HepG2 (cell line): ENCODE results near the gene BPIFB2. TPM values are rescaled to one million over a fixed set of nuclear protein-coding genes. Genes with fewer than 3 reads are reported as not detected.
A peak's percentile ranks its signal among the peaks of the same experiment; 100 is the strongest.

Experiments
- ELF4 ChIP-seq: sonication (generic); formaldehyde crosslinking; IDR thresholded peaks from 2 replicates; pipeline ENCODE4 v1.5.0; 2020; ENCODE audit warnings: missing genetic modification reagents, mild to moderate bottlenecking, moderate library complexity, borderline replicate concordance
- HNRNPLL ChIP-seq: fragments of 200-400 bp; formaldehyde crosslinking; IDR thresholded peaks from 2 replicates; pipeline ENCODE4 v1.6.1; 2017; ENCODE audit warnings: mild to moderate bottlenecking, low read depth, low read length; ENCODE audit not compliant: poor library complexity, severe bottlenecking
- IKZF1 ChIP-seq: fragments of 450-650 bp; IDR thresholded peaks from 2 replicates; pipeline ENCODE4 v1.7.1; 2016
- MTF1 ChIP-seq: sonication (generic); formaldehyde crosslinking; IDR thresholded peaks from 2 replicates; pipeline ENCODE4 v1.5.0; 2020; ENCODE audit warnings: missing genetic modification reagents
- NCOA5 ChIP-seq: sonication (generic); formaldehyde crosslinking; IDR thresholded peaks from 2 replicates; pipeline ENCODE4 v1.4.0; 2020; ENCODE audit warnings: missing genetic modification reagents
- SAFB2 ChIP-seq: sonication (generic); formaldehyde crosslinking; IDR thresholded peaks from 2 replicates; pipeline ENCODE4 v1.5.1; 2020; ENCODE audit warnings: missing genetic modification reagents, low read depth, mild to moderate bottlenecking, borderline replicate concordance
- YEATS2 ChIP-seq: sonication (generic); formaldehyde crosslinking; IDR thresholded peaks from 2 replicates; pipeline ENCODE4 v1.4.0; 2020; ENCODE audit warnings: missing genetic modification reagents, borderline replicate concordance
- ZNF274 ChIP-seq: sonication (generic); formaldehyde crosslinking; IDR thresholded peaks from 2 replicates; pipeline ENCODE4 v1.5.1; 2020; ENCODE audit warnings: mild to moderate bottlenecking, missing genetic modification reagents
- ZNF674 ChIP-seq: sonication (generic); formaldehyde crosslinking; IDR thresholded peaks from 2 replicates; pipeline ENCODE4 v1.5.0; 2020; ENCODE audit warnings: low read depth, mild to moderate bottlenecking, missing genetic modification reagents
- ZSCAN29 ChIP-seq: sonication (generic); formaldehyde crosslinking; conservative IDR thresholded peaks from 2 replicates; pipeline ENCODE4 v1.4.0; 2020; ENCODE audit warnings: mild to moderate bottlenecking, missing genetic modification reagents
- polyA plus RNA-seq, 8 experiments: library from polyadenylated mRNA; depleted of rRNA in 3 of 8; stranded (reverse) in 7 of 8; unstranded in 1 of 8; fragments of >200 nt; fragmentation: Illumina TruSeq in 4 of 8; extraction: Trizol in 4 of 8; gene quantifications; 2 replicates each; pipeline versions ENCODE4 v1.2.1 to v1.2.3, GENCODE V29; 2011 to 2016; ENCODE audit warnings: low read depth in 4 of 8, missing spikeins in 1 of 8, mixed read lengths in 1 of 8; ENCODE audit not compliant: insufficient read depth in 1 of 8
- total RNA-seq, 5 experiments: library from RNA; depleted of rRNA; stranded (reverse); fragments of >200 nt; fragmentation: Illumina TruSeq; extraction: Trizol; gene quantifications; 2 replicates each; pipeline ENCODE4 v1.2.3, GENCODE V29; 2016; ENCODE audit warnings: low read depth in 1 of 5
- TF ChIP-seq, protein P1 (sequence below): sonication (generic); formaldehyde crosslinking; IDR thresholded peaks from 2 replicates; pipeline ENCODE4 v1.5.1; 2020; ENCODE audit warnings: missing genetic modification reagents, mild to moderate bottlenecking, borderline replicate concordance
- TF ChIP-seq, protein P2 (sequence below): sonication (generic); formaldehyde crosslinking; IDR thresholded peaks from 2 replicates; pipeline ENCODE4 v1.4.0; 2020; ENCODE audit warnings: missing genetic modification reagents, borderline replicate concordance
- TF ChIP-seq, protein P3 (sequence below): sonication (generic); formaldehyde crosslinking; IDR thresholded peaks from 2 replicates; pipeline ENCODE4 v1.8.1; 2023; ENCODE audit warnings: missing genetic modification reagents, mild to moderate bottlenecking, borderline replicate concordance
- TF ChIP-seq, protein P4 (sequence below): sonication (generic); formaldehyde crosslinking; IDR thresholded peaks from one replicate; pipeline ENCODE4 v1.5.1; 2020; ENCODE audit warnings: mild to moderate bottlenecking, missing genetic modification reagents; ENCODE audit errors: not compliant biosample characterization
- TF ChIP-seq, protein P5 (sequence below): sonication (generic); formaldehyde crosslinking; IDR thresholded peaks from 2 replicates; pipeline ENCODE4 v1.5.0; 2020; ENCODE audit warnings: missing genetic modification reagents

The BPIFB2 gene
- total and polyA plus RNA-seq, 2 of the 13 experiments (the other 11 are each of a cell fraction or from before 2014, with no cell fraction given), result 54.5 to 902 TPM

DNA sequence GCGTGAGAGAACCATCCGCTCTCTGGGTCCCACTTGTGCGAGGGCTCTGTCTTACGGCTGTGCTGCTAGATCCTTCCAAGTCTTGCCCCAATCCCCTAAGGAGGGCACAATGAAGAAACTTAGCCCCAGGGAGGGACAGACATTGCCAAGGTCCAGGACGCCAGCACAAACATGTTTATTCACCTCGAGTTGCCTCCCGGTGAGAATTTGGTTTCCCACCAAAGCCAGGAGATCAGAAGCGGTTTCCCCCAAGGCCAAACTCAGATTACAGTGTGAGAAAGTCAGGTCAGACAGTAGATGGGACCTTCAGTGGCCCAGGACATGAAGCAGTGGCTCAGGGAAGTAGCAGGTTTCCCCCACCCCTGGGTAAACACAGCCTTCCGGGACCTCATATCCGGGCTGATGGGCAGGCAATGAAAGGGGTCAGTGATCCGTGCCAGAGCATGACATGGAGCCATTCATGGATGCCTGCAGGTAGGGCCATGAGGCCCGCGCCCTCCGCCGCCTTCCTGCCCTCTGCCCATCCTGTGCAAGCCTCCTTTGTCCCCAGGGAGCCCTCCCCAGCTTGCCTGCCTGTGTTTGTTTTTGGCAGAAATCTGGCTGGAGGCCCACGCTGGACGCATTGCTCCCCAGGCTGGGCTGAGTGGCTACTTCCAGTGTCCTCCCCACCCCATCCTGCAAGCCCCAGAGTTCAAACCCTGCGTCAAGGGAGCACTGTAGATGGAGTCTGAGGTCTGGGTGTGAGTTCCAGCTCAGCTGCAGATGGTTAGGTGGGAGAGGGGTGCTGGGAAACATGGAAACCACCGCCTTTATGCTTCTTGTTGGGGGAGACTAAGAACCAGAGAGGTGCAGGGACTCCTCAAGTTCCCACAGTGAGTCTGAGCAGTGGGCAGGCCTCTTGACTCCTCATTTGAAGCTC is 2.0 kb downstream of the BPIFB2 start (continued):
- TF ChIP-seq, protein P1, sequence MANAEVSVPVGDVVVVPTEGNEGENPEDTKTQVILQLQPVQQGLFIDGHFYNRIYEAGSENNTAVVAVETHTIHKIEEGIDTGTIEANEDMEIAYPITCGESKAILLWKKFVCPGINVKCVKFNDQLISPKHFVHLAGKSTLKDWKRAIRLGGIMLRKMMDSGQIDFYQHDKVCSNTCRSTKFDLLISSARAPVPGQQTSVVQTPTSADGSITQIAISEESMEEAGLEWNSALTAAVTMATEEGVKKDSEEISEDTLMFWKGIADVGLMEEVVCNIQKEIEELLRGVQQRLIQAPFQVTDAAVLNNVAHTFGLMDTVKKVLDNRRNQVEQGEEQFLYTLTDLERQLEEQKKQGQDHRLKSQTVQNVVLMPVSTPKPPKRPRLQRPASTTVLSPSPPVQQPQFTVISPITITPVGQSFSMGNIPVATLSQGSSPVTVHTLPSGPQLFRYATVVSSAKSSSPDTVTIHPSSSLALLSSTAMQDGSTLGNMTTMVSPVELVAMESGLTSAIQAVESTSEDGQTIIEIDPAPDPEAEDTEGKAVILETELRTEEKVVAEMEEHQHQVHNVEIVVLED (CRISPR knock-in tag), result peak; percentile 78
- TF ChIP-seq ZSCAN29 (CRISPR knock-in tag), result peak; percentile 99
- TF ChIP-seq NCOA5 (CRISPR knock-in tag), result no peak
- TF ChIP-seq HNRNPLL, result peak; percentile 68
- TF ChIP-seq, protein P2, sequence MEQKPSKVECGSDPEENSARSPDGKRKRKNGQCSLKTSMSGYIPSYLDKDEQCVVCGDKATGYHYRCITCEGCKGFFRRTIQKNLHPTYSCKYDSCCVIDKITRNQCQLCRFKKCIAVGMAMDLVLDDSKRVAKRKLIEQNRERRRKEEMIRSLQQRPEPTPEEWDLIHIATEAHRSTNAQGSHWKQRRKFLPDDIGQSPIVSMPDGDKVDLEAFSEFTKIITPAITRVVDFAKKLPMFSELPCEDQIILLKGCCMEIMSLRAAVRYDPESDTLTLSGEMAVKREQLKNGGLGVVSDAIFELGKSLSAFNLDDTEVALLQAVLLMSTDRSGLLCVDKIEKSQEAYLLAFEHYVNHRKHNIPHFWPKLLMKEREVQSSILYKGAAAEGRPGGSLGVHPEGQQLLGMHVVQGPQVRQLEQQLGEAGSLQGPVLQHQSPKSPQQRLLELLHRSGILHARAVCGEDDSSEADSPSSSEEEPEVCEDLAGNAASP (CRISPR knock-in tag), result peak; percentile 96
- TF ChIP-seq, protein P3, sequence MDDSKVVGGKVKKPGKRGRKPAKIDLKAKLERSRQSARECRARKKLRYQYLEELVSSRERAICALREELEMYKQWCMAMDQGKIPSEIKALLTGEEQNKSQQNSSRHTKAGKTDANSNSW (CRISPR knock-in tag), result no peak
- TF ChIP-seq, protein P4, sequence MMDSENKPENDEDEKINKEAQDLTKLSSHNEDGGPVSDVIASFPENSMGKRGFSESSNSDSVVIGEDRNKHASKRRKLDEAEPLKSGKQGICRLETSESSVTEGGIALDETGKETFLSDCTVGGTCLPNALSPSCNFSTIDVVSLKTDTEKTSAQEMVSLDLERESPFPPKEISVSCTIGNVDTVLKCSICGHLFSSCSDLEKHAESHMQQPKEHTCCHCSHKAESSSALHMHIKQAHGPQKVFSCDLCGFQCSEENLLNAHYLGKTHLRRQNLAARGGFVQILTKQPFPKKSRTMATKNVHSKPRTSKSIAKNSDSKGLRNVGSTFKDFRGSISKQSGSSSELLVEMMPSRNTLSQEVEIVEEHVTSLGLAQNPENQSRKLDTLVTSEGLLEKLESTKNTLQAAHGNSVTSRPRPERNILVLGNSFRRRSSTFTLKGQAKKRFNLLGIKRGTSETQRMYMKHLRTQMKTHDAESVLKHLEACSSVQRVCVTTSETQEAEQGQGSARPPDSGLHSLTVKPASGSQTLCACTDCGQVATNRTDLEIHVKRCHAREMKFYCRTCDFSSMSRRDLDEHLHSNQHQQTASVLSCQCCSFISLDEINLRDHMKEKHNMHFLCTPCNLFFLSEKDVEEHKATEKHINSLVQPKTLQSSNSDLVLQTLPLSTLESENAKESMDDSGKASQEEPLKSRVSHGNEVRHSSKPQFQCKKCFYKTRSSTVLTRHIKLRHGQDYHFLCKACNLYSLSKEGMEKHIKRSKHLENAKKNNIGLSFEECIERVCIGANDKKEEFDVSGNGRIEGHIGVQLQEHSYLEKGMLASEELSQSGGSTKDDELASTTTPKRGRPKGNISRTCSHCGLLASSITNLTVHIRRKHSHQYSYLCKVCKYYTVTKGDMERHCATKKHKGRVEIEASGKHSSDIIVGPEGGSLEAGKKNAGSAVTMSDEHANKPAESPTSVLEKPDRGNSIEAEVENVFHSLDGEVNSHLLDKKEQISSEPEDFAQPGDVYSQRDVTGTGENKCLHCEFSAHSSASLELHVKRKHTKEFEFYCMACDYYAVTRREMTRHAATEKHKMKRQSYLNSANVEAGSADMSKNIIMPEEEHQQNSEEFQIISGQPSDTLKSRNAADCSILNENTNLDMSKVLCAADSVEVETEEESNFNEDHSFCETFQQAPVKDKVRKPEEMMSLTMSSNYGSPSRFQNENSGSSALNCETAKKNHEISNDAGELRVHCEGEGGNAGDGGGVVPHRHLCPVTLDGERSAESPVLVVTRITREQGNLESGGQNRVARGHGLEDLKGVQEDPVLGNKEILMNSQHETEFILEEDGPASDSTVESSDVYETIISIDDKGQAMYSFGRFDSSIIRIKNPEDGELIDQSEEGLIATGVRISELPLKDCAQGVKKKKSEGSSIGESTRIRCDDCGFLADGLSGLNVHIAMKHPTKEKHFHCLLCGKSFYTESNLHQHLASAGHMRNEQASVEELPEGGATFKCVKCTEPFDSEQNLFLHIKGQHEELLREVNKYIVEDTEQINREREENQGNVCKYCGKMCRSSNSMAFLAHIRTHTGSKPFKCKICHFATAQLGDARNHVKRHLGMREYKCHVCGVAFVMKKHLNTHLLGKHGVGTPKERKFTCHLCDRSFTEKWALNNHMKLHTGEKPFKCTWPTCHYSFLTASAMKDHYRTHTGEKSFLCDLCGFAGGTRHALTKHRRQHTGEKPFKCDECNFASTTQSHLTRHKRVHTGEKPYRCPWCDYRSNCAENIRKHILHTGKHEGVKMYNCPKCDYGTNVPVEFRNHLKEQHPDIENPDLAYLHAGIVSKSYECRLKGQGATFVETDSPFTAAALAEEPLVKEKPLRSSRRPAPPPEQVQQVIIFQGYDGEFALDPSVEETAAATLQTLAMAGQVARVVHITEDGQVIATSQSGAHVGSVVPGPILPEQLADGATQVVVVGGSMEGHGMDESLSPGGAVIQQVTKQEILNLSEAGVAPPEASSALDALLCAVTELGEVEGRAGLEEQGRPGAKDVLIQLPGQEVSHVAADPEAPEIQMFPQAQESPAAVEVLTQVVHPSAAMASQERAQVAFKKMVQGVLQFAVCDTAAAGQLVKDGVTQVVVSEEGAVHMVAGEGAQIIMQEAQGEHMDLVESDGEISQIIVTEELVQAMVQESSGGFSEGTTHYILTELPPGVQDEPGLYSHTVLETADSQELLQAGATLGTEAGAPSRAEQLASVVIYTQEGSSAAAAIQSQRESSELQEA (CRISPR knock-in tag), result peak; percentile 55
- TF ChIP-seq IKZF1, result no peak
- peak; percentile 82; the same call in 1 of the 2 replicates for TF ChIP-seq SAFB2 (CRISPR knock-in tag)
- TF ChIP-seq ZNF674 (CRISPR knock-in tag), result 0 out of 2 replicates have a peak, but pooled peaks have one; percentile 56
- peak; percentile 86 for TF ChIP-seq ZNF274 (CRISPR knock-in tag)
- TF ChIP-seq YEATS2 (CRISPR knock-in tag), result peak; percentile 76; the same call in 1 of the 2 replicates
- TF ChIP-seq, protein P5, sequence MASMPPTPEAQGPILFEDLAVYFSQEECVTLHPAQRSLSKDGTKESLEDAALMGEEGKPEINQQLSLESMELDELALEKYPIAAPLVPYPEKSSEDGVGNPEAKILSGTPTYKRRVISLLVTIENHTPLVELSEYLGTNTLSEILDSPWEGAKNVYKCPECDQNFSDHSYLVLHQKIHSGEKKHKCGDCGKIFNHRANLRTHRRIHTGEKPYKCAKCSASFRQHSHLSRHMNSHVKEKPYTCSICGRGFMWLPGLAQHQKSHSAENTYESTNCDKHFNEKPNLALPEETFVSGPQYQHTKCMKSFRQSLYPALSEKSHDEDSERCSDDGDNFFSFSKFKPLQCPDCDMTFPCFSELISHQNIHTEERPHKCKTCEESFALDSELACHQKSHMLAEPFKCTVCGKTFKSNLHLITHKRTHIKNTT (CRISPR knock-in tag), result no peak
- TF ChIP-seq ELF4 (CRISPR knock-in tag), result no peak
- no peak for TF ChIP-seq MTF1 (CRISPR knock-in tag)
